Stimulated activated CD4-positive, alpha-beta T cell treated with anti-CD3 and anti-CD28 coated beads, Interleukin-4, amount 100 ng/mL, for 48 hours (primary cell): ENCODE data around the gene KCNMA1.

Source experiments
- DNase-seq, 2 donors: peaks; one replicate each; pipeline ENCODE4 v3.0.0-alpha.2; 2020; ENCODE audit warnings: low read depth in 2 of 2

Gene KCNMA1

DNA sequence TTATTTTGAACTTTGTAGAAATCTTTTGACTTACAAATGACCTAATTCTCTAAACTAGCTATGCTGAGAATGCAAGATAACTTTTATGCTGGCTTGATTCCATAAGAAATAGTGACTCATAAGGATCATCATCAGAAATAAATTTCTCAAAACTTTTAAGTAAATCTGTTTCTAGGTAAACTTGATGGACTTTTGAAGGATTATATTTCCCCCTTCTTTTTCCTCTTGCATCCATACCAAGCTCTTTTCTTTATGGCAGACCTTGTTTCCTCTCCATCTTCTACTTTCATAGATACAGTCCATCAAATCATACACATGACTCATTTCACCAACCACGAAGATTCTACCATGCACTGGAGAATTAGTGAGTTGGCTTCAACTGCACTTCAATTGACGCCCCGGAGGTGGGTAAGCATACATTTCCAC lies 336.3 kb downstream of the KCNMA1 start:
- DNase-seq = no peak

DNA sequence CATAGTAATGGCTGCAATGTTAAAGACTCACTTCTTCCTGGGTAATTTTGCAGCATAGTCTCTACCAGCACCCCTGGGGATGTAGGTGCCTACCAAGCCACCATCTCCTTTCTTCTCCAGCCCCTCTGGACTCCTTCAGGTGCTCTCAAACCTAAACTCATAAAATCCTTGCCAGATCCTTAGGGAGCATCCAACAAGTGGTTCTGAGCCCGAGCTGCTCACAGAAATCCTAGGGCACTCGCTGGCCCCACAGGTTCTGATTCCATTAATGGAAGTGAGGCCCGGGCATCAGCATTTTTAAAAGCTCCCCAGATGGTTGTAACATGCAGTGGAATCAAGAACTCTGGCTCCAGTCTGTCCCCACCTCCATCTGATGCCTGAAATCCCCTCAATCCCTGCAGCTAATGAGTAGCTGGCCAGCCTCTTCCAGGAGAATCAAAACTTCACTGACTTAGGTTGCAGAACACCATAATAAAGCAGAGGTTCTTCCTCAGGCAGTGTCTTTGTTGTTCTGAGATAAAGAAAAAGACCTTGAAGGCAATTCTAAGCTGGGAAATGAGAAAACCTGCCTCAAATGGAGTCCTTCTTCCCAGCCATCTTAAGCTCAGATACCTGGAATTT lies 336.8 kb downstream of the KCNMA1 start:
- no peak for DNase-seq

- DNase-seq = no peak
These were observed 338.3 kb downstream of the KCNMA1 start for GRCh38 chr10:77299320-77299719.

DNA sequence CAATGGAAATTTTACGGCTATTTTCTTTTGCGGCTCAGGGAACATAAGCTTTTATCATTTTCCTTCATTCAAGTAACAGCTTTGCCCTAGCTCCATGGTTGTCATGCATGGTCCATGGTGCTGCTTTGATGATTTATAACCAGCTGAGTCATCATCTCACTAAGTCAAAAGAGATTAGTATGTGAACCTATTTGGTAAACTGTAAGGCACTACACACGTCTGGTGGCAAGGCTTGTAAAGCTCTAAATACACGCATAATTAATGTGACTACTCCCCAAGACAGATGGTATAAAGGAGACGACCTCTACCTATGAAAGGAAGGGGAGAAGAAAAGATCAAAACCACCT lies 340.2 kb downstream of the KCNMA1 start:
- no peak for DNase-seq

DNA sequence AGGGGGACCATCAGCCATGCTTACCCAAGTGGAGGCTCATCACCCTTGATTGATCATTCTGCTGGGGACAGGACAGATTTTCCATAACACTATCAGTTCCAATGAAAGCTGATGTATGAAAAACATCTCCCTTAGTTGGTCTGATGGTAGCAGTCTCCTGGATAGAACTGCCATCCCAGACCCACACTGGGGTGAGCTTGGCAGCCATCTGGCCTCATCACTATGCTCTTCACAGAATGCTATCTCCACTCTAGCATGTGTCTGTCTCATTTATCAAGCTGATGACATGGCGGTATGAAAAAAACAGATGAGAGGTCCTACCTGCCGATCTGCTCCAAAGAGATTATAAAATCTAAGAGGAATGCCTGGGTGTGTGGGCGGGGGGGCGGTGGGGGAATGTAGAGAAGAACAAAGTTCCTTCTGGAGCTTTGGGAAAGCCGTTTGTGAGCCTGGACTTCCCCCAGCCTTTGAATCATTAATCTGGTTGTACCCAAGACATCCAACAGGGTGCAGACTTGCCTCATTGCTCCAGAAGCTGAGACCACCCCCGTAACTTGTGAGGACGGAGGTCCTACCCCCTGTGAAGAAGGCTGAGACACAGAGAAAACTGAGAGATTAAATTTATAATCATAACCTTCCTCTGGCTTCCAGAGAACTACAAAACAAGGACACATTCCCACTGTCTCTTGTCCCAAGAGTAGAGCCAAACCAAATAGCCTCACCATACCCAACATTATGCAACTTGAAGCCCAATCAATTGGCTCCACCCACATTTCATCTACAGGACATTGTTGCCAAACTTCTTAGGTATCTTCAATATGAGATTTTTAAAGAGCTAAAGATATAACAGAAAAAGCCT lies 340.8 kb downstream of the KCNMA1 start:
- no peak for DNase-seq

GRCh38 chr10:77293773-77294172 lies 343.8 kb downstream of the KCNMA1 start:
- DNase-seq = no peak

- DNase-seq = no peak
These were observed 344.3 kb downstream of the KCNMA1 start for GRCh38 chr10:77293347-77293746.

DNA sequence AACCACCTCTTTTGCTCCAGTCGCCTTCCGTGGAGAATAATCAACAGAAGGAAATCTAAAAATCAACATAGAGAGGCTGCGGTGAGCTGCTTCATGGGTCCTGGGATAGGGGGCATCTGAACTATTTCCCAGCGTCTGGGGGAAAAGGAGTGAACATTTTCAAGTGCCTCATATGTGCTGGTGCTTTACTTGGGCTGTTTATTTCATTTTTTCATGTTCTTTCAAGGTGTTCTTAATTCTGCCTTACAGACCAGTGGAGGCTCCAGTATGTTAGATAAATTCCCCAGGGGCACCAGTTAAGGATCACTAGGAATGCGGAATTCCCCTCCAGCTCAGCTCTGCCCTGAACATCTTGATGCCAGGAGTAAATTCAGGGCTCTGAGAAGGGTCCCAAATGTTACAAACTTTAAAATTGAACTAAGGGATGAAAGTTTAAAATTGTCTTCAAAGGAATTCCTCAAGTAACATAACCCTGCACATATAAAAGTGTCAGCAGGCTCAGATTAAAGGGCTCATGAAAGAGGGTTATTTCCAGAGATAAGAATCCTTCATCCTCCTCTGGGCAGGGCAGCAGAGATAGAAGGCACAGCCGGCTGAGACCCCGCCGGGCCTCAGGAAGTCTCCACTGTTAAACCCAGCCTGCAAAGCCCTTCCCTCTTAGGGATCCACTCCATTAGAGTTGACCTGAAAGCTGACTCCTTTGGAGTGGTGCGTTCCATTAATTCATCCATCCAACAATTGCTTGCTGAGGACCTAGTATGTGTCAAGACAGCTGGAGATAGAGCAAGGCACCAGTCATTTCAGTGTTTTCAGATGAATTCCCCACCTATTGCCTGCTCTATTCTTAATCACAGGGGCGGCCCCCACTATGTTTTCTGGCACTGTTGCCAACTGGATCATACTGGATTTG lies 345.8 kb downstream of the KCNMA1 start:
- DNase-seq = no peak

GRCh38 chr10:77290528-77291155 lies 347.0 kb downstream of the KCNMA1 start:
- no peak for DNase-seq

GRCh38 chr10:77289790-77290189 lies 347.8 kb downstream of the KCNMA1 start:
- no peak for DNase-seq

DNA sequence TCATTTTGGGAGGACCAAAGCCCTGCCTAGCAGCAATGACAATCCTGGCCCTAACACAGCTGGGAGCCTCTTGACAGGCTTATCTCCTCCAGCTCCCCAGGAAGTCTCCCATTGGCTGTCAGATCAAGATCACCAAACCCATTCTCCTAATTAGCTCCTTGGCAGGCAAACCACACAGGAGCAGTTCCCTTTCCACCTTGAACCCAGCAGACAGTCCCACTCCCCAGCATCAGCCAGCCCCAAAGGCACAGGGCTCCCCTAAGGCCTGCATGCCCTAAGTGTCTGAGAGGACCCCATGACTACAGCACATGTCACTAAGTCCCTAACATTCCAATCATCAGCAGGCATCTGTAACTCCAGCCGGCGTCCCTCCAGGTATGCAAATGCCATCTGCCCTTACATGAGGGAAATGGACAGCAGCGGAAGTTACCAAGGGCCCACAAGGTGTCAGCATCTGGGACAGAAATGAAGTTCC lies 348.5 kb downstream of the KCNMA1 start:
- DNase-seq = no peak

DNA sequence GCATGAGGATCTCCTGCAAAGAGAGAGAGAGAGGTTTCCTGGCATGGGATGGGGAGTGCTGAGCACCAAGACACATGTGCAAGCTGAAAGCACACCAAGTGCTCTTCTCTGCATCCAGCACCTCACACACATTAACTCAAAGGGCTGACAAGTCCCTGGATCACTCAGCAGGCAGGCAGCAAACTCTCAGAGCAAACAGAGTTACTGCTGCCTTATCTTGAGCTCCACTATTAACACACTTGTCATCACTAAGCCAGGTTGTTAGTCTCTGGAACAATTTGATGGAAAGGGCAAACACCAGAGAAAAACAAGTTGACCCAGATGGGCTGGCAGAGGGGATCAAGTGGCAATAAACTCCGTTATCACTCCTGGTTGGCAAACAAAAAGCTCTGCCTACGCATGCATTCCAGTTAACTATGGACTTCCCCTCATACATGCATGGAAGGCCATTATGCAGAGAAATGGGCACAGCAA lies 349.9 kb downstream of the KCNMA1 start:
- DNase-seq = no peak

DNA sequence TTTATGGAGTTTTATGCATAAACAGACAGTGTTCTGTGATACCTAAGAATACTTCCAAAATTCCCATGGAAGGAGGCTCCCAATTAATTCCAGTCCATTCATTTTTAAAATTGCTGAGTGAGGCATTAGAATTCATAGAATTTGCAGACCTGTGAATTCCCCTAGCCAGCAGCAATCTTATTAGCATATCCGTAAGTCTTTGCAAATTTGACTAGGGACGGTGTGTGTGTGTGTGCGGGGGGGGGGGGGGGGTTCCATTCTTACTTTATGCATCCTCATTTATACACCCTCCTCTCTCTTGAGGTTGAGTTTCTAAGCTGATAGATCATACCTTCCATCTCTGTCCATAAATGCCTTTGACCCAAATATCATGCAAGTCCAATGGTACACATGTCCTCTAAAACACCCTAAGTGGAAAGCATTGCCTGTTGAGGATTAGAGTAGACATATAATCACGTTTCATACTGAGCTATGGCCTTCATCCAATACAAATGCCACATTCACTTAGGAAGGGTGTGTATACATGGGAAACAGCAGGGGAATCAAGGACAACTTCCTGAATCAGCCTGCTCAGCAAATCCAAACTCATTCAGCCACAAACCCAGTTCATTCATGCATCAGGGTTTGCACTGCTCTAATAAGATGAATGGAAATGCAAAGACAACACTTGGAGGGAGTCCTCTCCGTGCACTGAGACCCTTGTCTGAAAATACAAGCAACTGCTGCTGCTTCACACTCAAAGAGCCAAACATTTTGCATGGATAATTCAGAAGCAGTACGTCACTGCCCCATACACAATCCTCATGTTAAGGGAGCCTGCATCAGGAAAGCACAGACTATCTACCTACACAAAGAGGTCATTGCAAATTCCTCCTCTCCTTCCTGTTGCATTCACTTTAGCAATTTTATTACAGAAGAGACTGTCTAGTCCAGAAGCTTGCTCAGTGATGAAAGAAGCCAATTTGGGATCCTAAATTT lies 350.8 kb downstream of the KCNMA1 start:
- no peak for DNase-seq

GRCh38 chr10:77285529-77286182 lies 352.0 kb downstream of the KCNMA1 start:
- DNase-seq = no peak

DNA sequence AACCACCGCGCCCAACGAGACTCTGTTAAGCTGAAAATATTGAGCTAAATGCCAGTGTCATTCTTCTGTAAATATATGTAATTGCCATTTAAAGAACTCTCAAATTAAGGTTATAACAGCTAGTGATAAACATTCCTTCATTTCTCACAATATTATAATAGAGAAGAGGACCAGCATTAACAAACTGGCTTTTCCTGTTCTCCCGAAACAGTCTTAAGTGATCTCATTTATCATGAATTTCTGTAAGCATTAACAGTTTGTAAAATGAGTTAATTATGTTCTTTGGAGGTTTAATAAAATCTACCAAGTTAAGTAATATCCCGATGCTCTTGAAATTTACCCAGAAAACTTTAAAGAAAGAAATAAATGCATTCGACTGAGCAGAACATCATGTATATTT lies 352.8 kb downstream of the KCNMA1 start:
- DNase-seq = no peak

DNA sequence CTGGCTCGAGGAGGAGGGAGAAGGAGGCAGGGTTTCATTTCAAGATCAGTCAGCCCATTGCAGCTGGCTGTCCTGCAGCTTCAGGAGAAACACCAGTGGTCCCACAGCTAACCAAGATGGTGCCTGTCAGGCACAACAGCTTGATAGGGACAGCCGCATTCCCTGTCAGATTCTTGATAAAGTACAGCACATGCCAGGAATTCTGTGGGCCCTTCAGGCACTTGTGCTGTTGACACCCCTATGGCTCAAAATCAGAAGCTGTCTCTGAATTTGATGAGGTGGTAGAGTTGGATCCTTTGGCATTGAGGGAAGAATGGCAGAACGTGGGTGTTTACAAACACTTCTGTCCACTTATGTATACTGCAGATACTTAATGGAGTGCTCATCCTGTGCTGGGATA lies 354.3 kb downstream of the KCNMA1 start:
- no peak for DNase-seq

DNA sequence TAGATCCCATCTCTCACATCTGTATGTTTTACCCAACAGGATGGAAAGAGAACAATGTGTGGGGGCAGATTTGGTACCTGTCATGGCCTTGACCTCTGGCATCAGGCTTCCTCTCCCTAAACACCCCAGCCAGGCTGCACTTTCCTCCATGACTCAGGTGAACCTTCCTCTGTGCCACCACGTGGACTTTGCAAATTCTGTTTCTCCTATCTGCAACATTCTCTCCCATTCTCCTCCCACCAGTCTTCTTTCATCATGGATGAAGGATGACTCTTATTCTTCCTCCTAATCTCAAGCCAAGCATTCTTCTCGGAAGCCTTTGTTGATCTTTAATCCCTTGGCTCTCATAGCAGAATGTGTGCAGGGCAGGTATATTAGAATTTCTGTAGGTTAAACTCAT lies 355.4 kb downstream of the KCNMA1 start:
- DNase-seq = no peak

GRCh38 chr10:77281719-77282118 lies 355.9 kb downstream of the KCNMA1 start:
- DNase-seq = no peak

DNA sequence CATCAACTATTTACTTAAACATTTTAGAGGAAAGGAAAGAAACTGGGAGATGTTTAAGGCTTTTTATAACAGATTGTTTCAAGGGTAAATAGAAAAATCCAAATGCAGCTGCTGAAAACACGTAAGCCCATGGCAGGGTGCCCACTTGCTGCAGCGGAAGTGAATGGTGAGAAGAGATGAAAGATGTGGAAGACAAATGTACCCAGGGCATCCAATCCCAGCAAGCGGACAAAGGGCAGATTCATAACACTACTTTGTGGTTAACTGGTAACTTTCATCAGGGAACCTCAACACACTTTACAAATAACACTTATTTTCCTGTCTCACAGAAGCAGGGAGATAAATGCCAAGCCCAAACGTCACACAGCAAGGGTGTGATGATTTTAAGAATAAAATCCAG lies 358.4 kb downstream of the KCNMA1 start:
- DNase-seq = no peak
